AG09309 (cell line): ENCODE measurements around the gene KLRC3.
A peak's percentile ranks its signal among the peaks of the same experiment; 100 is the strongest.
"Not testable (repeated sequence)": the region's sequence is repeated elsewhere in the genome, so short reads cannot be mapped to it uniquely, and the experiment has no call there.

ENCODE experiments used
- DNase-seq: peaks from one replicate; pipeline ENCODE4 v3.0.0-alpha.2; 2010; ENCODE audit warnings: low read depth
- H3K4me3 ChIP-seq: 2 replicates; pipeline ENCODE4 v1.5.1; 2011; ENCODE audit warnings: mild to moderate bottlenecking, low read depth, low read length, moderate library complexity; ENCODE audit not compliant: control insufficient read depth
- TF ChIP-seq, protein P1 (sequence below): IDR thresholded peaks from 2 replicates; pipeline ENCODE4 v1.5.1; 2011; ENCODE audit warnings: mild to moderate bottlenecking, low read depth, low read length, inconsistent platforms; ENCODE audit not compliant: insufficient read depth, control insufficient read depth; ENCODE audit errors: missing control alignments

The KLRC3 gene

DNA sequence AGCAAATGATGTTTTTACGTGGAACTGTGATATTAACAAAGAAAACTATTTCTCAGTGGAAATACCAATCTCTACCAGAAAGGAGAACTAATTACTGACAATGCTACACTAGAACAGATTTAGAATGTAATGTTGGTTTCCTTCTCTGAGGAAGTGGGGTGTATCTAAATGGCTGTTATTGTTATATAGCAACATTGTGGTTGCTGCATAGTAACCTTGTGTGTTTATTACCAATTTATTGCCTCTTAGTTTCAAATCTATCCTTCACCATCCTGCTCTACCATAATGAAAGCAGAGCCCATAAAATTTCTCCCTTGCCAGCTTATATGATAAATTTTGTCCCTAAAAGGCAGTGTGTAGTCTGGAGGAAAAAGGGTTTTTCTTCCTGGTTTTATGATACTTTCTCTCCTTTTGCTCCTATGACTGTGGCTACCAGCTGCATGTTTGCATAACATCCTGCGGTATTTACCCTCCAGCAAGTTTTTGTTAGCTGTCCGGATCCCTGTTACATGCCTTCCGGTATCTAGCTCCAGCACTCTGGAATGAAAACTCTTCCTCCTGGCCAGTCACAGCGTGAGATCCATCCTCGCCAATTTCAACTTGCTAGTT lies 24.9 kb downstream of the KLRC3 start:
- no peak overlapping the region for H3K4me3 ChIP-seq
- TF ChIP-seq, protein P1, sequence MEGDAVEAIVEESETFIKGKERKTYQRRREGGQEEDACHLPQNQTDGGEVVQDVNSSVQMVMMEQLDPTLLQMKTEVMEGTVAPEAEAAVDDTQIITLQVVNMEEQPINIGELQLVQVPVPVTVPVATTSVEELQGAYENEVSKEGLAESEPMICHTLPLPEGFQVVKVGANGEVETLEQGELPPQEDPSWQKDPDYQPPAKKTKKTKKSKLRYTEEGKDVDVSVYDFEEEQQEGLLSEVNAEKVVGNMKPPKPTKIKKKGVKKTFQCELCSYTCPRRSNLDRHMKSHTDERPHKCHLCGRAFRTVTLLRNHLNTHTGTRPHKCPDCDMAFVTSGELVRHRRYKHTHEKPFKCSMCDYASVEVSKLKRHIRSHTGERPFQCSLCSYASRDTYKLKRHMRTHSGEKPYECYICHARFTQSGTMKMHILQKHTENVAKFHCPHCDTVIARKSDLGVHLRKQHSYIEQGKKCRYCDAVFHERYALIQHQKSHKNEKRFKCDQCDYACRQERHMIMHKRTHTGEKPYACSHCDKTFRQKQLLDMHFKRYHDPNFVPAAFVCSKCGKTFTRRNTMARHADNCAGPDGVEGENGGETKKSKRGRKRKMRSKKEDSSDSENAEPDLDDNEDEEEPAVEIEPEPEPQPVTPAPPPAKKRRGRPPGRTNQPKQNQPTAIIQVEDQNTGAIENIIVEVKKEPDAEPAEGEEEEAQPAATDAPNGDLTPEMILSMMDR, result no peak
- peak; percentile 85 for DNase-seq

DNA sequence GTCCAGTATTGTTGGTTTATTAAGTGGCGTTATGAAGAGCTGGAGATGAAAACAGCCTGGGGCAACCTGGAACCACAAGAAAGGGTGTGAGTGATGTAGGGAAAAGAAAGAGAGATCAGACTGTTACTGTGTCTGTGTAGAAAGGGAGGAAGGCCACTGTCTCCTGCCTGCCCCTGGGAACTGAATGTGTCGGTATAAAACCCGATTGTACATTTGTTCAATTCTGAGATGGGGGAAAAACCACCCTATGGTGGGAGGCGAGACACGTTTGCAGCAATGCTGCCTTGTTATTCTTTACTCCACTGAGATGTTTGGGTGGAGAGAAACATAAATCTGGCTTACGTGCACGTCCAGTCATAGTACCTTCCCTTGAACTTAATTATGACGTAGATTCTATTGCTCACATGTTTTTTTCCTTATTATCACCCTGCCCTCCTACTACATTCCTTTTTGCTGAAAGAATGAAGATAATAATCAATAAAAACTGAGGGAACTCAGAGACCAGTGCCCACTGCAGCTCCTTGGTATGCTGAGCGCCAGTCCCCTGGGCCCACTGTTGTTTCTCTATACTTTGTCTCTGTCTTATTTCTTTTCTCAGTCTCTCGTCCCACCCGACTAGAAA lies 25.8 kb downstream of the KLRC3 start:
- not testable (repeated sequence) for DNase-seq, H3K4me3 ChIP-seq

DNA sequence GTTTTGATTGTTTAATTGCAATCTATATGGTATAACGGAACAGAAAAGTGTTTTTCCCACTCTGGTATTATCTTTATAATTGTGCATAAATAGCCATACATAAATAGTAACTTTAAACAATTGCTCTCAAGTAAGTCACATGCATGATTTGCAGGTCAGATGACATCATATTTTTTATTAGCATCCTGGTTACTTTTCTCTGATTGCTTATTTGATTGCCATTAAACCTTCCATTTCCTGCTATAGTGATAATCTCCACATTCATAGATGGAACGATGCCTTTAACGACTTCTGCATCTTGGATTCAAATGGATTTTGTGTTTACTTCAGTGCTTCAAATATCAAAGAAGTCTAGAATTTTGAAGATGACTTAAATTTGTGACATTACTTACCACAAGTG lies 27.1 kb downstream of the KLRC3 start:
- TF ChIP-seq, protein P1, result no peak
- no peak for DNase-seq

DNA sequence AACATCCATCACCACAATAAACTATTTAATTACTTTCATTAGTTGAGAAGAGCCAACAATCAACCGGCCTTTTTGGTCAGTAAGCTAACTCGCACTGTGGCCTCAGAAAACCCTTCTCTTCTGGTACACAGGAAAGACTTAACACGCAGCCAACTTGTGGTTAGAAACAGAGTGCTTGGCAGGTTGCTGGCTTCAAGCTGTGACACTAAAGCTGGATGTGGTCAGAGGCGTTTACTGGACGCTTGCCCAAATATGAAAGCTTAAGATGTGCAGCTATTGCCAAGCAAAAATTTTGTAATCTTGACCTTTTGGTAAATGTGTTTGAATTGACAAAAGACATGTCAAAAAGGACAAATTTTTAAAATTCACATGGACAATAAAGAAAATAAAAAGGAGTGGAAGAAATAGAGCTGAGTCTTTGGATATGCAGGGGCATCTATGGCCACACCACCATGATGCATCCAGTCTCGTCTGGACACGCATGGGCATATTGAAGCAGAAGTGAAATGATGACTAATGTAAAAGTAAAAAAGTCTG lies 27.9 kb downstream of the KLRC3 start:
- DNase-seq, result peak; percentile 89
- TF ChIP-seq, protein P1, result no peak
- H3K4me3 ChIP-seq, result no peak overlapping the region

More for the DNA sequence above, 27.1 kb downstream of the KLRC3 start:
- no peak overlapping the region for H3K4me3 ChIP-seq

DNA sequence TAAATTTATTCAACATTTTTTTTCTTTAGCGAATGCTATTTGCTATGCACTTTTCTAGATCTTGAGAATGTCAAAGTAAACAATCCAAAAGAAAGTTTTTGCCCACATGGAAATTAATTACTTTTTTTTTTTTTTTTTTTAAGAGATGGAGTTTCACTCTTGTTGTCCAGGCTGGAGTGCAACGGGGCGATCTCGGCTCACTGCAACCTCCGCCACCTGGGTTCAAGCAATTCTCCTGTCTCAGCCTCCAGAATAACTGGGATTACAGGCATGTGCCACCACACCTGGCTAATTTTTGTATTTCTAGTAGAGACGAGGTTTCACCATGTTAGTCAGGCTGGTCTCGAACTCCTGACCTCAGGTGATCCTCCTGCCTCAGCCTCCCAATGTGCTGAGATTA lies 29.4 kb downstream of the KLRC3 start:
- DNase-seq, H3K4me3 ChIP-seq: not testable (repeated sequence)

DNA sequence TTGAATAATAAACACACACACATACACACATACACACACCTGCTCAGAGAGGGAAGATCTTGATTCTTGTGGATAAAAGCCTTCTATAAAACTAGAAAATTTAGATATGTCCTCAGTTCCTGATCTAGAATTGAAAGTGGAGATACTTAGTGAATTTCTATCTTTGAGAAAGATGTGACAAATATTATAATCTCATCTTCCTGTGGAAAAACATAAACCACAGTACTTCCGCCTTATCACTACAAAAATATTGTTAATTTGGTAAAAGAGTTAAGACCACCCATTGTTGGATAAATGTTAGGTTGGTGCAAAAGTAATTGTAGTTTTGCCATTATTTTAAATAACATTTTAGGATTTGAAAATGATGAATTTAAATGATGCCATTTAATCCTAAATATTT lies 30.5 kb downstream of the KLRC3 start, which contains the start of gene KLRK1:
TSS of gene KLRK1 (minus strand) at position 138 of the 400 bp plus-strand sequence. CDS start 1,231 bp downstream, outside the sequence.
- no peak for DNase-seq
- TF ChIP-seq, protein P1, result no peak
- no peak within 1 kb of the TSS for H3K4me3 ChIP-seq

DNA sequence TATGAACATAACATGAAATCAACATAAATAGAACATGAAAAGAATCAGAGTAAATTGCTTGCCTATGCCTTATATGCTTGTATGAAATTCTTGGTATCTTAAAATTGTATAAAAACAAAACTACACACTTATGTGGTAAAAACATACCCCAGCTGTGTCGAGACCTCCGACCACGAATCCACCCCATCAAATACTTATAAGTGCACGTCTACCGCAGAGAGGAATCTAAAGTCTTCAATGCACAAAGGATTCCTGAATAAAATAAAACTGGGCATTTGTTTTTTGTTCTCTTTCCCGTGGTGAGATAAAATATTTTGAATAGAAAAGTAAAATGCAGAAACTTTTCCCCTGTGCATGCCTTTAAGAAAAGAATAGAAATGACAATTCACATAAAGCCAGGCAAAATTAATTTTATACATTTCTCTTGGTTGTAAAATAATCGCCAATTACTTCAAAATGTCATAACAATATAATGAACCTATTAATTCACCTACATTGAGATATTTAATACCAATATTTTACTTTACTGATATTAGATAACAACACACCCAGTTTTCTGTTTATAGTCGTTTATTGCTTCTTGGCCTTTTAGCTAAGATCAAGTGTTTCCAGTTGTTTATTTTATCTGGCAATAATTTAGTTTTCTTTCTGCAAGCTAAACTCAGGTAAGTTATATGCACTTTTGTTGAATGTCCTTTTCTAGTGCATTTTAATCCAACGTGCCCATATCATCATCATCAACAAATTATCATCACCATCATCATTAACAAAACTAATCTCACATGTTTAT lies 31.6 kb downstream of the KLRC3 start:
- H3K4me3 ChIP-seq, result no peak overlapping the region
- TF ChIP-seq, protein P1, result no peak
- no peak for DNase-seq

DNA sequence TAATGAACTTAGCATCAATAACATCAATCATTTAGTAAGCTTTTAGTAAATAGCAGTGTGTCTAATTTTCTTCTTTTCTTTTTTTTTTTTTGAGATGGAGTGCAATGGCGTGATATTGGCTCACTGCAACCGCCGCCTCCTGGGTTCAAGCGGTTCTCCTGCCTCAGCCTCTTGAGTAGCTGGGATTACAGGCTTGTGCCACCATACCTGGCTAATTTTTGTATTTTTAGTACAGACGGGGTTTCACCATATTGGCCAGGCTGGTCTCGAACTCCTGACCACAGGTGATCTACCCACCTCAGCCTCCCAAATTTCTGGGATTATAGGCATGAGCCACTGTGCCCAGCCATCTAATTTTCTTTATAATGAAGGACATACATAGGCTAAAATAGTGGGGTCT lies 32.9 kb downstream of the KLRC3 start:
- H3K4me3 ChIP-seq, DNase-seq: not testable (repeated sequence)
